ENCODE measurements around the gene PHACTR1.

The PHACTR1 gene

GRCh38 chr6:13033145-13033544 lies 316.6 kb downstream of the PHACTR1 start:
- H2BK120ac ChIP-seq (ENCODE audit: low read depth, low read length) = no peak overlapping the region
- H2AK5ac ChIP-seq (ENCODE audit: low read depth, low read length) = no peak overlapping the region
- H2BK15ac ChIP-seq (ENCODE audit: low read length) = no peak overlapping the region
- no peak overlapping the region for H2BK5ac ChIP-seq (ENCODE audit: low read length)
- no peak overlapping the region for H3K18ac ChIP-seq (ENCODE audit: low read length)
- no peaks in the 10 kb centered on the region for H3K9me3 ChIP-seq (replicated peaks in 1 of 2; ENCODE audit: control insufficient read depth in 2 of 2, insufficient read depth in 1 of 2, low read depth in 1 of 2, low read length in 2 of 2)
- no peak overlapping the region for H4K8ac ChIP-seq (ENCODE audit: low read depth, low read length)
- no peak overlapping the region for H3K4ac ChIP-seq (ENCODE audit: low read length)
- no peak overlapping the region for H3K9ac ChIP-seq (ENCODE audit: low read depth, low read length, poor library complexity)
- H3K4me2 ChIP-seq (ENCODE audit: insufficient read depth, low read length, poor library complexity, severe bottlenecking) = no peak overlapping the region
- H3K79me1 ChIP-seq (ENCODE audit: low read depth, low read length) = no peaks in the 10 kb centered on the region
- DNase-seq (ENCODE audit: low spot score) = no peak
- H3K4me1 ChIP-seq (ENCODE audit: control insufficient read depth in 2 of 2, insufficient read depth in 1 of 2, low read depth in 1 of 2, low read length in 2 of 2) = no peaks in the 10 kb centered on the region
- no peaks in the 10 kb centered on the region for H3K27me3 ChIP-seq (ENCODE audit: control insufficient read depth in 3 of 3, insufficient read depth in 3 of 3, low read depth in 1 of 3, low read length in 3 of 3)
- H3K14ac ChIP-seq (ENCODE audit: low read length) = no peak overlapping the region
- no peak overlapping the region for H3K4me3 ChIP-seq (ENCODE audit: low read length in 2 of 2)
- WGBS, 2 donors (ENCODE audit: extremely low coverage in 2 of 2, insufficient read length in 2 of 2, insufficient replicate concordance in 1 of 2) = no CpG with 5 or more reads among the region's 1 CpG
- no peak overlapping the region for H4K91ac ChIP-seq (ENCODE audit: low read depth, low read length, poor library complexity)
- no peak overlapping the region for H3K23ac ChIP-seq (ENCODE audit: low read depth, low read length, poor library complexity)
- H2BK12ac ChIP-seq (ENCODE audit: low read length) = no peak overlapping the region
- H3K27ac ChIP-seq (replicated peaks; ENCODE audit: low read length) = no peak overlapping the region
- H3K36me3 ChIP-seq (replicated peaks in 1 of 2; ENCODE audit: control insufficient read depth in 2 of 2, insufficient read depth in 2 of 2, low read length in 2 of 2) = no peaks in the 10 kb centered on the region
- H2AFZ ChIP-seq (ENCODE audit: low read length) = no peak overlapping the region

DNA sequence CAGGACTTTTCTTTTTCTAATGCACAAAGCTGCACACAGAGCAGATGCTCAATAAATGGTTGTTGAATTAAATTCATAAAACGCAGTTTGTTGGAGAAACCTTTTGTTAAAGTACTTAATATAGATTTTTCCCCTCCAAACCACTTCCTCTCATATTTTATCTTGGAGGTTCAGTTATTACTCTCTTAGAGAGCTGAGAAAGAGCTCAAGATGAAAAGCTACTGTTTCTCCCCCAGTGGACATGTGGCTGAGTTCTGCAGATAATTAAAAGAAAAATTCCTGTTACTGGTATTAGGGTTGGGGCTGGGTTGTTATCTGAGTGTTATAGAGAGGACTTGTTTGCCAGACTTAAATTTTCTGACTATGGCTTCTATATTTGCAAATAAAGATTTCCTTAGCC lies 317.7 kb downstream of the PHACTR1 start:
- Histone ChIP-seq H2BK120ac (ENCODE audit: low read depth, low read length) (no peak overlapping the region), H3K23ac (ENCODE audit: low read depth, low read length, poor library complexity) (no peak overlapping the region), H3K27ac (replicated peaks; ENCODE audit: low read length) (no peak overlapping the region)

DNA sequence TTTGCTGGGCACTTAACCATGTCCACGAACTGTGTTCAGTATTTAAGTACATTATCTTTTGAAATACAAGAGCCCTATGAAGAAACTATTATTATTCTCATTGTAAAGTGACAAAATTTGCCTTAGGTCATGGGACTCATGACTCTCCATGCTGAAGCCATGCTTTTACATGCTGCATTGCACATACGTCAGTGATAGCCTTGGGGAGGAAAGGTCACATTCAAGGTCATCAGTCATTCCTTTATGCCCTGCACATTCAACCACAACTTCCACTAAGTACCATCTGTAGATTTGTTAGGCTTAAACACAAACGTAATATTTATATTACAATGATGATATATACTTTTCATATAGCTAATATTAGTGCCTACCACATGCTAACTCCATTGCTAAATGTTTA lies 319.0 kb downstream of the PHACTR1 start:
- Histone ChIP-seq H2BK15ac (ENCODE audit: low read length) (no peak overlapping the region), H3K27me3 (ENCODE audit: control insufficient read depth in 3 of 3, insufficient read depth in 3 of 3, low read depth in 1 of 3, low read length in 3 of 3) (no peaks in the 10 kb centered on the region), H3K27ac (replicated peaks; ENCODE audit: low read length) (no peak overlapping the region), H3K4me3 (ENCODE audit: low read length in 2 of 2) (no peak overlapping the region), H3K9ac (ENCODE audit: low read depth, low read length, poor library complexity) (no peak overlapping the region), H3K79me1 (ENCODE audit: low read depth, low read length) (no peaks in the 10 kb centered on the region), H2AFZ (ENCODE audit: low read length) (no peak overlapping the region), H3K23ac (ENCODE audit: low read depth, low read length, poor library complexity) (no peak overlapping the region), H2BK5ac (ENCODE audit: low read length) (no peak overlapping the region), H4K8ac (ENCODE audit: low read depth, low read length) (no peak overlapping the region), H2BK120ac (ENCODE audit: low read depth, low read length) (no peak overlapping the region), H3K18ac (ENCODE audit: low read length) (no peak overlapping the region), H3K4ac (ENCODE audit: low read length) (no peak overlapping the region), H3K9me3 (replicated peaks in 1 of 2; ENCODE audit: control insufficient read depth in 2 of 2, insufficient read depth in 1 of 2, low read depth in 1 of 2, low read length in 2 of 2) (no peaks in the 10 kb centered on the region), H3K14ac (ENCODE audit: low read length) (no peak overlapping the region), H3K36me3 (replicated peaks in 1 of 2; ENCODE audit: control insufficient read depth in 2 of 2, insufficient read depth in 2 of 2, low read length in 2 of 2) (no peaks in the 10 kb centered on the region), H3K4me2 (ENCODE audit: insufficient read depth, low read length, poor library complexity, severe bottlenecking) (no peak overlapping the region), H2AK5ac (ENCODE audit: low read depth, low read length) (no peak overlapping the region), H3K4me1 (ENCODE audit: control insufficient read depth in 2 of 2, insufficient read depth in 1 of 2, low read depth in 1 of 2, low read length in 2 of 2) (no peaks in the 10 kb centered on the region), H4K91ac (ENCODE audit: low read depth, low read length, poor library complexity) (no peak overlapping the region), H2BK12ac (ENCODE audit: low read length) (no peak overlapping the region)
- no CpG with 5 or more reads among the region's 3 CpGs for WGBS, 2 donors (ENCODE audit: extremely low coverage in 2 of 2, insufficient read length in 2 of 2, insufficient replicate concordance in 1 of 2)
- DNase-seq (ENCODE audit: low spot score) = no peak

More for the DNA sequence above, 317.7 kb downstream of the PHACTR1 start:
- Histone ChIP-seq H3K4me1 (ENCODE audit: control insufficient read depth in 2 of 2, insufficient read depth in 1 of 2, low read depth in 1 of 2, low read length in 2 of 2) (no peaks in the 10 kb centered on the region), H3K18ac (ENCODE audit: low read length) (no peak overlapping the region), H4K91ac (ENCODE audit: low read depth, low read length, poor library complexity) (no peak overlapping the region), H3K14ac (ENCODE audit: low read length) (no peak overlapping the region), H3K4me2 (ENCODE audit: insufficient read depth, low read length, poor library complexity, severe bottlenecking) (no peak overlapping the region), H3K36me3 (replicated peaks in 1 of 2; ENCODE audit: control insufficient read depth in 2 of 2, insufficient read depth in 2 of 2, low read length in 2 of 2) (no peaks in the 10 kb centered on the region), H4K8ac (ENCODE audit: low read depth, low read length) (no peak overlapping the region), H3K9ac (ENCODE audit: low read depth, low read length, poor library complexity) (no peak overlapping the region), H3K79me1 (ENCODE audit: low read depth, low read length) (no peaks in the 10 kb centered on the region), H2AK5ac (ENCODE audit: low read depth, low read length) (no peak overlapping the region), H2AFZ (ENCODE audit: low read length) (no peak overlapping the region), H3K27me3 (ENCODE audit: control insufficient read depth in 3 of 3, insufficient read depth in 3 of 3, low read depth in 1 of 3, low read length in 3 of 3) (no peaks in the 10 kb centered on the region), H2BK5ac (ENCODE audit: low read length) (no peak overlapping the region), H2BK15ac (ENCODE audit: low read length) (no peak overlapping the region), H2BK12ac (ENCODE audit: low read length) (no peak overlapping the region), H3K4me3 (ENCODE audit: low read length in 2 of 2) (no peak overlapping the region), H3K4ac (ENCODE audit: low read length) (no peak overlapping the region), H3K9me3 (replicated peaks in 1 of 2; ENCODE audit: control insufficient read depth in 2 of 2, insufficient read depth in 1 of 2, low read depth in 1 of 2, low read length in 2 of 2) (no peaks in the 10 kb centered on the region)
- WGBS, 2 donors (ENCODE audit: extremely low coverage in 2 of 2, insufficient read length in 2 of 2, insufficient replicate concordance in 1 of 2) = no CpG with 5 or more reads among the region's 1 CpG
- DNase-seq (ENCODE audit: low spot score) = no peak

GRCh38 chr6:13038315-13038714 lies 321.7 kb downstream of the PHACTR1 start:
- H2BK15ac ChIP-seq (ENCODE audit: low read length) = no peak overlapping the region
- H3K9ac ChIP-seq (ENCODE audit: low read depth, low read length, poor library complexity) = no peak overlapping the region
- no peak overlapping the region for H2BK12ac ChIP-seq (ENCODE audit: low read length)
- no peak overlapping the region for H3K23ac ChIP-seq (ENCODE audit: low read depth, low read length, poor library complexity)
- no peak overlapping the region for H2BK120ac ChIP-seq (ENCODE audit: low read depth, low read length)
- no peaks in the 10 kb centered on the region for H3K79me1 ChIP-seq (ENCODE audit: low read depth, low read length)
- no peaks in the 10 kb centered on the region for H3K27me3 ChIP-seq (ENCODE audit: control insufficient read depth in 3 of 3, insufficient read depth in 3 of 3, low read depth in 1 of 3, low read length in 3 of 3)
- no peak overlapping the region for H3K14ac ChIP-seq (ENCODE audit: low read length)
- no peak overlapping the region for H3K18ac ChIP-seq (ENCODE audit: low read length)
- DNase-seq (ENCODE audit: low spot score) = no peak
- H3K4ac ChIP-seq (ENCODE audit: low read length) = no peak overlapping the region
- H3K4me2 ChIP-seq (ENCODE audit: insufficient read depth, low read length, poor library complexity, severe bottlenecking) = no peak overlapping the region
- H4K8ac ChIP-seq (ENCODE audit: low read depth, low read length) = no peak overlapping the region
- H2AFZ ChIP-seq (ENCODE audit: low read length) = no peak overlapping the region
- no peak overlapping the region for H4K91ac ChIP-seq (ENCODE audit: low read depth, low read length, poor library complexity)
- no peak overlapping the region for H3K4me3 ChIP-seq (ENCODE audit: low read length in 2 of 2)
- no peaks in the 10 kb centered on the region for H3K36me3 ChIP-seq (replicated peaks in 1 of 2; ENCODE audit: control insufficient read depth in 2 of 2, insufficient read depth in 2 of 2, low read length in 2 of 2)
- H3K4me1 ChIP-seq (ENCODE audit: control insufficient read depth in 2 of 2, insufficient read depth in 1 of 2, low read depth in 1 of 2, low read length in 2 of 2) = no peaks in the 10 kb centered on the region
- H2AK5ac ChIP-seq (ENCODE audit: low read depth, low read length) = no peak overlapping the region
- H3K27ac ChIP-seq (replicated peaks; ENCODE audit: low read length) = no peak overlapping the region
- H3K9me3 ChIP-seq (replicated peaks in 1 of 2; ENCODE audit: control insufficient read depth in 2 of 2, insufficient read depth in 1 of 2, low read depth in 1 of 2, low read length in 2 of 2) = no peaks in the 10 kb centered on the region
- no peak overlapping the region for H2BK5ac ChIP-seq (ENCODE audit: low read length)
